Right renal cortex interstitium (tissue), 3 donors: Measurements from ENCODE around the gene ZNF44. TPM values are rescaled to one million over a fixed set of nuclear protein-coding genes. Genes with fewer than 3 reads are reported as not detected.
"Not testable (repeated sequence)": the region's sequence is repeated elsewhere in the genome, so short reads cannot be mapped to it uniquely, and the experiment has no call there.

Experiments used
- DNase-seq, 3 donors: peaks; one replicate each; pipeline ENCODE4 v3.0.0-alpha.2; 2013; ENCODE audit warnings: low read depth in 3 of 3, low spot score in 2 of 3
- polyA plus RNA-seq, 3 donors: library from polyadenylated mRNA; unstranded; fragments of 120-200 nt; gene quantifications; one replicate each; pipeline ENCODE4 v1.2.1, GENCODE V29; 2013; ENCODE audit not compliant: insufficient read length in 3 of 3

ZNF44 gene
- 10 to 100 TPM; 46.4 to 56.1 (median 48.3) TPM for polyA plus RNA-seq

DNA sequence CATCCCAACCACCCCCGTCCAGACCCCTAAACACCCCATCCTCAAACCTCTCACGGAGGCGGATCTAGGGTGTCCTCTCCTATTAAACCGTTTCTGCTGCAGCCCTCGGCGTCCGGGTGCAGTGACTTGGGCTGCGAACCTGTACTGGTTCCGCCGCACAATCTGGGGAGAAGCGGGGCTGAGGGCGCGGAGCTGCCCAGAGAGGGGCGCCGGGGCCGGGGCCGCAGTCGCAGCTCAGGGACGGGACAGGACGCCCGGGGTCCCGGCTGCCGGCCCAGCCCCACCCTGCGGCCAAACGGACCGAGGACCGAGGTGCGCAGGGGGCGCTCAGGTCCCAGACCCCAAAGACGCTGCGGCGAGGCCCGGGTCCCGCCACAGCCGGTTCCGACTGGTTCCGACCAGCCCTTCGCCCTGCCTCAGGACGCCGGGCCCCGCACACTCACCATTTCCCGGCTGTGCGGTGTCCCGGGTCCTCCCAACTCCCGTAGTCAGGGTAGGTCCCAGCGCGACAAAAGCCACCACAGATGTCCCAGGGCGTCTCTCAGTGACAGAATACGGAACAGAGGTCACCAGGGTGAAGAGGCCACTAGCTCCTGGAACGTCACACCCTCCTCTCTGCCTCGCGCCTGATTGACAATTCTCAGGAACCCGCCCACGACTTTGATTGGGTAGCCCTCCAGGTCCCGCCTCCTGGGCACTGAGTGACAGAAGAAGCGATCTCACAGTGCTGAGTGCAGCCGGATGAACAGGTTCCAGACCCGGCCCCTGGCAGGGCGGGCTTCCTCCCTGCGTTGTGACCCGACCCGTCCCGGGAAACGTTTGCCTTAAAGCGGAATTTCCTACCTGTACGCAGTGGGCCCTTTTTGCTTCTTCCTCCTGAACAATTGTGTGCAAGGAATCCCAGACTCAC, at the start of gene ZNF44:
Gene ZNF44, minus strand, starts transcription at position 635 of the 910 bp plus-strand sequence. Its CDS starts 189 bp downstream, at position 446.
- peak; percentile 90 to 96 (median 92) for DNase-seq

GRCh38 chr19:12333162-12334159, 38.8 kb upstream of the ZNF44 start, which contains the start of gene ZNF563:
Gene ZNF563, minus strand, starts transcription at chr19:12333633. Its CDS starts 151 bp downstream, at chr19:12333482.
- DNase-seq, result peak; percentile 88 to 89 (median 89)

GRCh38 chr19:12331211-12331941, 36.7 kb upstream of the ZNF44 start:
- no peak for DNase-seq

- no peak for DNase-seq
Measured at GRCh38 chr19:12330340-12330739, 35.7 kb upstream of the ZNF44 start.

GRCh38 chr19:12325690-12326089, 31.0 kb upstream of the ZNF44 start:
- DNase-seq, result no peak

DNA sequence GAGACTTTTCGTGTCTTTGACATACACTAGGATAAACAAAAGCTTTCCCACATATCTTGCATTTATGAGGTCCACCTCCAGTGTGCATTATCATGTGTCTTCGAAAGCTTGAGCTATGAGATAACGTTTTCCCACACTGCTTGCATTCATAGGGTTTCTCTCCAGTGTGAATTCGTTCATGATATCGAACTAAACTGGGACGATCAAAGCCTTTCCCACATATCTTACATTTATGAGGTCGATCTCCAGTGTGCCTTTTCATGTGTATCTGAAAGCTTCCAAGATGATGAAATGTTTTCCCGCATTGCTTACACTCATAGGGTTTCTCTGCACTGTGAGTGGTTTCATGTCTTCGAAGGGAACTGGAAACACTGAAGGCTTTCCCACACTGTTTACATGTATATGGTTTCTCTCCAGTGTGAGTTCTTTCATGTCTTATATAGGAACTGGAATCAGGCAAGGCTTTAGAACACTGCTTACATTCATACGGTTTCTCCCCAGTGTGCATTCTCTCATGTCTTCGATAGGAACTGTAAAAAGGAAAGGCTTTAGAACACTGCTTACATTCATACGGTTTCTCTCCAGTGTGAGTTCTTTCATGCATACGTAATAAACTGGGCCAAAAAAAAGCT, 24.2 kb upstream of the ZNF44 start:
- DNase-seq, result no peak

DNA sequence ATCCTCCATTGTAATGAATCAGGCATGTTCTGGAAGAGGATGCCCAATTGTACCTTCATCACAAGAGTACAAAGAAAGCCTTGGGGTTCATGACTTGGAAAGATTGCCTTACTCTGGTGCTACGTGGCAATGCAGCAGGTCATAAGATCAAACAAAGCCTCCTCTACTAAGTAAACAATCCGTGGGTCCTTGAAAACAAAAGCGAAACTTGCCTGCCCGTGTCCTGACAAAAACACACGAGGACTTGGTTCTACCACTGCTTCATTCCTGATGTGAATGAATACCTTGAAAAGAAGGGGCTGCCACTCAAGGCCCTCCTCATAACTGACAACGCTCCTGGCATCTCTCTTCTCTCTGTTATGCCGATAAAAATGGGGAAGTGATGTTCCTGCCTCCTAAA, 19.9 kb upstream of the ZNF44 start:
- no peak for DNase-seq

DNA sequence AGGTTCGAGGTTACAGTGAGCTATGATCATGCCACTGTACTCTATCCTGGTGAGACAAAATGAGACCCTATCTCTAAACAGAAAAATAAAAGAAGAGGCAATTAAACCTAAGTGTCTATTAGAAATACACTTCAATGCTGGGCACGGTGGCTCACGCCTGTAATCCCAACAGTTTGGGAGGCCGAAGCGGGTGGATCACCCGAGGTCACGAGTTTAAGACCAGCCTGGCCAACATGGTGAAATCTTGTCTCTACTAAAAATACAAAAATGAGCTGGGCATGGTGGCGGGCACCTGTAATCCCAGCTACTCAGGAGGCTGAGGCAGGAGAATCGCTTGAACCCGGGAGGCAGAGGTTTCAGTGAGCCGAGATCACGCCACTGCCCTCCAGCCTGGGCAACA, 14.2 kb upstream of the ZNF44 start:
- not testable (repeated sequence) for DNase-seq

- DNase-seq, result no peak
Measured at GRCh38 chr19:12295191-12295590, 508 bp upstream of the ZNF44 start.

DNA sequence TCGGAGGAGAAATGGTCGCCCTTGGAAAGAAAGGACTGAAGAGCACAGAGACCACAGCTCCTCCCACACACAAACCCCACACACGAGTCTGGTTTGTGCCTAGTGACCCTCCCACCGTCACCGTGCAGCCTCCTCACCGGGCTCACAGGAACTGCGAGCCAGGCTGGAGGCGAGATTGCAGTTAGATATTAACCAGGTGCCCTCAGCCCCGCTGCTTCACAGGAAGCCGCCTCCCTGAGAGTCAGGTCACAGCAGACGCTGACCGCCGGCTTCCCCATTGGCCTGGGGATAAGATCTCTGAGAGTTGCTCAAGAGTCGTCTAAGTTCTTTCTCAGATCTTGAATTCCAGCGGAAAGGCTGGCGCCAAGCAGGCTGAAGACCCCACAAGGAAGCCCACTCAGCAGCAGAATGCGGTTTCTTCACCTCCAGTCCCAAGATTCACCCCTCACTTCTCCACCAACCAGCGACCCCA, 870 bp downstream of the ZNF44 start:
- peak in 2 of 3 donors; percentile 44 to 53 for DNase-seq

DNA sequence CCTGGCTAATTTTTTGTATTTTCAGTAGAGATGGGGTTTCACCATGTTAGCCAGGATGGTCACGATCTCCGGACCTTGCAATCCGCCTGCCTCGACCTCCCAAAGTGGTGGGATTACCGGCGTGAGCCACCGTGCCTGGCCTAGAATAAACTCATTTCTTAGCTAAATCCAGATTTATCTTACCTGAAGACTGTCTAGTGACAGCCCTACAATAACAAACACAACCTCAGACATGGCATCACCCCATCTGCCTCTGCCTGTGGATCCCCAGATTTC, 5.0 kb downstream of the ZNF44 start:
- no peak for DNase-seq

GRCh38 chr19:12287958-12288500, 6.7 kb downstream of the ZNF44 start:
- peak in 2 of 3 donors; percentile 39 to 41 for DNase-seq

- DNase-seq, result no peak
Measured at GRCh38 chr19:12284631-12285030, 10.1 kb downstream of the ZNF44 start.

GRCh38 chr19:12284226-12284625, 10.5 kb downstream of the ZNF44 start:
- DNase-seq, result no peak

- DNase-seq, result no peak
Measured at GRCh38 chr19:12278713-12279112, 16.0 kb downstream of the ZNF44 start.

GRCh38 chr19:12272980-12273901, 21.4 kb downstream of the ZNF44 start:
- DNase-seq, result no peak

- DNase-seq, result no peak
Measured at GRCh38 chr19:12272386-12272785, 22.3 kb downstream of the ZNF44 start.

GRCh38 chr19:12270854-12271253, 23.8 kb downstream of the ZNF44 start:
- no peak for DNase-seq
